GM12865 (cell line): ENCODE data around the gene PRSS1.
"Not testable (repeated sequence)": the region's sequence is repeated elsewhere in the genome, so short reads cannot be mapped to it uniquely, and the experiment has no call there.

Source experiments
- DNase-seq: peaks from one replicate; pipeline ENCODE4 v3.0.0; 2010; ENCODE audit warnings: low read depth
- H3K4me3 ChIP-seq: 2 replicates; pipeline ENCODE4 v1.5.1; 2011; ENCODE audit warnings: mild to moderate bottlenecking, low read depth, low read length, control low read depth
- TF ChIP-seq, protein P1 (sequence below): IDR thresholded peaks from 2 replicates; pipeline ENCODE4 v1.5.1; 2011; ENCODE audit warnings: low read length, control low read depth, low read depth, inconsistent platforms; ENCODE audit not compliant: insufficient read depth; ENCODE audit errors: missing control alignments

The PRSS1 gene

GRCh38 chr7:142760071-142760642 lies 10.9 kb downstream of the PRSS1 start:
- no peak overlapping the region for H3K4me3 ChIP-seq
- no peak for DNase-seq
- TF ChIP-seq, protein P1, sequence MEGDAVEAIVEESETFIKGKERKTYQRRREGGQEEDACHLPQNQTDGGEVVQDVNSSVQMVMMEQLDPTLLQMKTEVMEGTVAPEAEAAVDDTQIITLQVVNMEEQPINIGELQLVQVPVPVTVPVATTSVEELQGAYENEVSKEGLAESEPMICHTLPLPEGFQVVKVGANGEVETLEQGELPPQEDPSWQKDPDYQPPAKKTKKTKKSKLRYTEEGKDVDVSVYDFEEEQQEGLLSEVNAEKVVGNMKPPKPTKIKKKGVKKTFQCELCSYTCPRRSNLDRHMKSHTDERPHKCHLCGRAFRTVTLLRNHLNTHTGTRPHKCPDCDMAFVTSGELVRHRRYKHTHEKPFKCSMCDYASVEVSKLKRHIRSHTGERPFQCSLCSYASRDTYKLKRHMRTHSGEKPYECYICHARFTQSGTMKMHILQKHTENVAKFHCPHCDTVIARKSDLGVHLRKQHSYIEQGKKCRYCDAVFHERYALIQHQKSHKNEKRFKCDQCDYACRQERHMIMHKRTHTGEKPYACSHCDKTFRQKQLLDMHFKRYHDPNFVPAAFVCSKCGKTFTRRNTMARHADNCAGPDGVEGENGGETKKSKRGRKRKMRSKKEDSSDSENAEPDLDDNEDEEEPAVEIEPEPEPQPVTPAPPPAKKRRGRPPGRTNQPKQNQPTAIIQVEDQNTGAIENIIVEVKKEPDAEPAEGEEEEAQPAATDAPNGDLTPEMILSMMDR, result no peak

DNA sequence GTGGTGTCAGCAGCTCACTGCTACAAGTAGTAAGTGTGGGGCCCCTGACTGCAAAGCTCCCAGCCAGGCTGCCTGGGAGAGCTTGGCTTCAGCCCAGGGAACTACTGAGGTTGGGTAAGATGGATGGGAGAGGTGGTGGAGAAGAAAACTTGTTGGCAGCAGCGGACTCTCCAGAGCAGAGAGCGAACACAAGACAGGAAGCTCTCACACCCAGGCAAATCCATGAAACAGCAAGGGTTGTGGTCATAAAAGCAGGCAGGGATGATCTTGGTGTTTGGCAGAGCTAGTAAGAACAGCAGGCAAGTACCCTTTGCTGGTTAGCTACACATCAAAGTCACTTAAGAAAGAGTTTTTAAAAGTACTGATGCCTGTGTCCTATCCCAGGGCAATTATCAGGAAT lies 12.3 kb downstream of the PRSS1 start:
- H3K4me3 ChIP-seq, DNase-seq: not testable (repeated sequence)

DNA sequence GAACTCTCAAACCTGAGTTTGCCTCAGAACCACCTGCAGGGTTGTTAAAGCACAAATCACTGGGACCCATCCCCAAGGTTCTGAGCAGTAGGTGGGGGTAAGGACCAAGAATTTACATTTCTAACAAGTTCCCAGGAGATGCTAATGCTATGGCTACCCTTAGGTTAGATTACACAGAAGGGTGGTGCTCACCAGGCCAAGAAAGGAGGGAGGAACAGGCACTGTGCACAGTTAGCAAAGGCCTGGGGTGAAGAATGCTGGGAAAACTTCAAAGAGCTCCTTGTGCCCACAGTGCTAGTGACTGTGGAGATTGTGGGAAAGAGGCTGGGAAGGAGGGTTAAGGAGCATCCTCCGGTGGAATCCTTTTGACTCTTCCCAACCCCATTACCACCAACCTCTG lies 12.8 kb downstream of the PRSS1 start:
- no peak overlapping the region for H3K4me3 ChIP-seq
- DNase-seq, result no peak
- TF ChIP-seq, protein P1, result no peak

- no peak for DNase-seq
- H3K4me3 ChIP-seq, result no peak overlapping the region
- TF ChIP-seq, protein P1, result no peak
Measured at GRCh38 chr7:142767451-142767850, 18.2 kb downstream of the PRSS1 start.

- TF ChIP-seq, protein P1, result no peak
- DNase-seq, result no peak
- H3K4me3 ChIP-seq, result no peak overlapping the region
Measured at GRCh38 chr7:142767861-142768260, 18.6 kb downstream of the PRSS1 start.

- not testable (repeated sequence) for H3K4me3 ChIP-seq, DNase-seq
Measured at GRCh38 chr7:142768885-142769284, 19.6 kb downstream of the PRSS1 start.

GRCh38 chr7:142770661-142771352 lies 21.5 kb downstream of the PRSS1 start, which contains the start of gene PRSS2:
TSS of gene PRSS2 (plus strand) at chr7:142770970. CDS start at chr7:142770983, 13 bp downstream.
- H3K4me3 ChIP-seq, result no peak within 1 kb of the TSS
- no peak for DNase-seq
- TF ChIP-seq, protein P1, result no peak

DNA sequence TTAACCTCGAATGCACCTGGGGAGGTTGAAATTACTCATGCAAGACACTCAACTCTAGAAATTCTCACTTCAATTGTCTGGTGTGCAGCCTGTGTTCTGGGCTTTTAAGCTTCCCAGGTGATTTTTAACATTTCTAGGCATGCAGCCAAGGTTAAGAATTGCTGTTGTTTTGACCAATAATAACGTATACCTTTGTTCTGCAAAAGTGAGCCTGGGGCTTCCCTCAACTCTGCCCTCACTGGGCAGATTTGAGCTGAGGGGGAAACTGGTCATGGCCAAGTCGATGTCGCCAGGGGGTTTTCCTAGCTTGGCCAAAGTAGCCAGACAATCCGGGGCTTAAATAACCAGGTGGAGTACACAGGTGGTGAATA lies 22.1 kb downstream of the PRSS1 start:
- no peak overlapping the region for H3K4me3 ChIP-seq
- TF ChIP-seq, protein P1, result no peak
- DNase-seq, result peak; percentile 76
